GM18526 (cell line): ENCODE results near the gene LIX1L.

Experiments used
- POLR2A ChIP-seq: IDR thresholded peaks from 3 replicates; pipeline ENCODE4 v1.6.1; 2011; ENCODE audit not compliant: insufficient read length; ENCODE audit errors: extremely low read depth

LIX1L gene

GRCh38 chr1:145978854-145979745 is 21.3 kb upstream of the LIX1L start:
- no peak for TF ChIP-seq POLR2A

- no peak for TF ChIP-seq POLR2A
Measured at GRCh38 chr1:145978471-145978853, 20.6 kb upstream of the LIX1L start.

- no peak for TF ChIP-seq POLR2A
Measured at GRCh38 chr1:145977486-145978470, 20.0 kb upstream of the LIX1L start.

- TF ChIP-seq POLR2A, result no peak
Measured at GRCh38 chr1:145977016-145977415, 19.2 kb upstream of the LIX1L start.

- TF ChIP-seq POLR2A, result no peak
Measured at GRCh38 chr1:145975216-145975615, 17.4 kb upstream of the LIX1L start.

GRCh38 chr1:145974721-145975120 is 16.9 kb upstream of the LIX1L start:
- TF ChIP-seq POLR2A, result no peak

GRCh38 chr1:145972580-145972979 is 14.8 kb upstream of the LIX1L start:
- no peak for TF ChIP-seq POLR2A

- no peak for TF ChIP-seq POLR2A
Measured at GRCh38 chr1:145967288-145967687, 9.5 kb upstream of the LIX1L start.

- TF ChIP-seq POLR2A, result no peak
Measured at GRCh38 chr1:145965119-145965744, 7.4 kb upstream of the LIX1L start.

GRCh38 chr1:145964328-145965118 is 6.7 kb upstream of the LIX1L start, which contains the start of the genes ANKRD34A and POLR3GL:
Gene ANKRD34A (minus strand): TSS chr1:145964575. CDS start chr1:145961759, 2,816 bp downstream.
Gene POLR3GL (plus strand): TSS chr1:145964690. CDS start chr1:145974866, 10,176 bp downstream.
- peak; percentile 92 for TF ChIP-seq POLR2A

- no peak for TF ChIP-seq POLR2A
Measured at GRCh38 chr1:145963265-145964019, 5.6 kb upstream of the LIX1L start.

- TF ChIP-seq POLR2A, result no peak
Measured at GRCh38 chr1:145962157-145963102, 4.6 kb upstream of the LIX1L start.

GRCh38 chr1:145961425-145962156 is 3.8 kb upstream of the LIX1L start:
- TF ChIP-seq POLR2A, result no peak
